NT2/D1 (cell line): Measurements from ENCODE around the gene ABCC3.
"Not testable (repeated sequence)": the region's sequence is repeated elsewhere in the genome, so short reads cannot be mapped to it uniquely, and the experiment has no call there.

Source experiments
- DNase-seq: peaks from one replicate; pipeline ENCODE4 v3.0.0-alpha.2; 2011; ENCODE audit warnings: low read depth, low spot score
- H3K27me3 ChIP-seq: 2 replicates; pipeline ENCODE4 v1.6.0; 2011; ENCODE audit warnings: mild to moderate bottlenecking; ENCODE audit not compliant: insufficient read length, insufficient read depth
- H3K36me3 ChIP-seq: 2 replicates; pipeline ENCODE4 v1.6.1; 2011; ENCODE audit warnings: mild to moderate bottlenecking, low read length, mixed read lengths; ENCODE audit not compliant: insufficient read depth, insufficient read length
- H3K4me1 ChIP-seq: 2 replicates; pipeline ENCODE4 v1.5.1; 2011; ENCODE audit not compliant: insufficient read depth, insufficient read length
- H3K4me3 ChIP-seq: 2 replicates; pipeline ENCODE4 v1.5.1; 2011; ENCODE audit warnings: low read depth; ENCODE audit not compliant: insufficient read length
- H3K9ac ChIP-seq: 2 replicates; pipeline ENCODE4 v1.6.0; 2011; ENCODE audit warnings: low read depth; ENCODE audit not compliant: insufficient read length
- H3K9me3 ChIP-seq: 2 replicates; pipeline ENCODE4 v1.5.1; 2011; ENCODE audit warnings: mild to moderate bottlenecking, low read length; ENCODE audit not compliant: insufficient read depth
- SUZ12 ChIP-seq: IDR thresholded peaks from 2 replicates; pipeline ENCODE4 v1.6.1; 2011; ENCODE audit not compliant: insufficient read length, insufficient read depth; ENCODE audit errors: extremely low read depth
- YY1 ChIP-seq: IDR thresholded peaks from 2 replicates; pipeline ENCODE4 v1.6.1; 2011; ENCODE audit not compliant: insufficient read length, insufficient read depth
- ZNF274 ChIP-seq: IDR thresholded peaks from 2 replicates; pipeline ENCODE4 v1.6.1; 2011; ENCODE audit warnings: mild to moderate bottlenecking, low read depth, low read length

The ABCC3 gene

DNA sequence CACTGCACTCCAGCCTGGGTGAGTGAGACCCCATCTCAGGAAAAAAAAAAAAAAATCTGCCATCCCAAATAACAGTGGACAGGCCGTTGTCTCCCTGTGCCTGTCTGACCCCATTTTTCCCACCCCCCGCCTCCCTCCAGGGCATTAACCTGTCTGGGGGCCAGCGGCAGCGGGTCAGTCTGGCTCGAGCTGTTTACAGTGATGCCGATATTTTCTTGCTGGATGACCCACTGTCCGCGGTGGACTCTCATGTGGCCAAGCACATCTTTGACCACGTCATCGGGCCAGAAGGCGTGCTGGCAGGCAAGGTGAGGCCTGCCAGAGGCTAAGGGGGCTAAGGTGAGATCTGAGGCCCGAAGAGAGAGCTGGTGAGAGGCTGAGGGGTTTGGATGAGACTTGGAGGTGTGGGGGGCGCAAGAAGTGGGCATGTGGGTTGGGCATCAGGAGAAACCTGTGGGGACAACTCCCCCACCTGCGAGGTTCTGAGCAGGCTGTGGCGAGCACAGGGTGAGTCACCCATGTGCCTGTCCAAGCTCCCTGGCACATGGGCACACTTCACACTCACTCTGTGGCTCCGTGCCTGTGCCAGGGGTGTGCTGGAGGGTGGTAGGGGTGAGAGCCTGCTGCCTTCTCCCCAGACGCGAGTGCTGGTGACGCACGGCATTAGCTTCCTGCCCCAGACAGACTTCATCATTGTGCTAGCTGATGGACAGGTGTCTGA, 38.3 kb downstream of the ABCC3 start:
- Histone ChIP-seq H3K36me3 (no peaks in the 10 kb centered on the region), H3K4me1 (peaks cover 9% of the 10 kb centered on the region), H3K4me3 (no peak overlapping the region), H3K27me3 (no peaks in the 10 kb centered on the region), H3K9ac (no peak overlapping the region), H3K9me3 (no peaks in the 10 kb centered on the region)
- DNase-seq = no peak
- TF ChIP-seq ZNF274 (no peak), SUZ12 (no peak)

DNA sequence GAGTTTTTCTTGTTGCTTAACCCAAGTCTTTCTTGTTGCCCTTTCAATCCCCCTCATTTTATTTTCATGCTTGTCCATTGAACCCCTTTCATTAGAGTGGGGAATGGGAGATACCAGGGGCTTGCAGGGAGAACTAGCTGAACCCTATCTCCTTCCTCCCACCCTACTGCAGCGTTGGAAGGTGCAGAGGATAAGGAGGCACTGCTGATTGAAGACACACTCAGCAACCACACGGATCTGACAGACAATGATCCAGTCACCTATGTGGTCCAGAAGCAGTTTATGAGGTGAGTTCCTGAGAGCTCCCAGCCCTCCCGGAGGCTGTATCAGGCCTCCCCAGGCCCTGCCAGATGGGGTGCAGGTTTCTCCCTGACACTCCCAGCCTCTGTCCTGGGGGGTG, 40.5 kb downstream of the ABCC3 start:
- Histone ChIP-seq H3K4me3 (no peak overlapping the region), H3K9me3 (no peaks in the 10 kb centered on the region), H3K27me3 (no peaks in the 10 kb centered on the region), H3K9ac (no peak overlapping the region), H3K36me3 (no peaks in the 10 kb centered on the region), H3K4me1 (no peaks in the 10 kb centered on the region)
- TF ChIP-seq YY1 = no peak
- no peak for TF ChIP-seq SUZ12
- TF ChIP-seq ZNF274 = no peak
- DNase-seq = no peak

GRCh38 chr17:50675627-50676026, 40.9 kb downstream of the ABCC3 start:
- H3K4me1 ChIP-seq = no peaks in the 10 kb centered on the region
- H3K4me3 ChIP-seq = no peak overlapping the region
- H3K27me3 ChIP-seq = no peaks in the 10 kb centered on the region
- no peaks in the 10 kb centered on the region for H3K36me3 ChIP-seq
- no peaks in the 10 kb centered on the region for H3K9me3 ChIP-seq
- H3K9ac ChIP-seq = no peak overlapping the region
- TF ChIP-seq SUZ12 (no peak), YY1 (no peak), ZNF274 (no peak)
- DNase-seq = no peak

- no peaks in the 10 kb centered on the region for H3K27me3 ChIP-seq
- H3K9ac ChIP-seq = no peak overlapping the region
- no peaks in the 10 kb centered on the region for H3K9me3 ChIP-seq
- no peak overlapping the region for H3K4me3 ChIP-seq
- DNase-seq = no peak
- TF ChIP-seq SUZ12 (no peak), ZNF274 (no peak), YY1 (no peak)
- H3K4me1 ChIP-seq = no peaks in the 10 kb centered on the region
- no peaks in the 10 kb centered on the region for H3K36me3 ChIP-seq
Observed at GRCh38 chr17:50676065-50676975, 41.6 kb downstream of the ABCC3 start.

DNA sequence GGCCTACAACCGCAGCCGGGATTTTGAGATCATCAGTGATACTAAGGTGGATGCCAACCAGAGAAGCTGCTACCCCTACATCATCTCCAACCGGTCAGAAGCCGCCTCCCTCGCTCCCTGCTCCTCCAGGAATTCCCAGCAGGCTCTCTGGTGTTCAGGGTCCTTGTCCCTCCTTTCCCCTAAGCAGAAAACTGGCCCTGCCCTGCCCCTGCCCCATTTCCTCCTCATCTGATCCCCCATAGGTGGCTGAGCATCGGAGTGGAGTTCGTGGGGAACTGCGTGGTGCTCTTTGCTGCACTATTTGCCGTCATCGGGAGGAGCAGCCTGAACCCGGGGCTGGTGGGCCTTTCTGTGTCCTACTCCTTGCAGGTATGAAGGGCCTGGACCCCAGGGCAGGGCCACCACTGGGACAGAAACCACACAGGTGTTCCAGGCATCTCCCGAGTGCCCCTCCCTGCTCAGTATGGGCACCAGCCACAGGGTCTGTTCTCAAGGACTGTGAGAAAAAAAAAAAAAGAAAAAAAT, 43.2 kb downstream of the ABCC3 start:
- Histone ChIP-seq H3K4me3 (no peak overlapping the region), H3K9me3 (no peaks in the 10 kb centered on the region), H3K9ac (no peak overlapping the region), H3K36me3 (no peaks in the 10 kb centered on the region), H3K4me1 (no peaks in the 10 kb centered on the region), H3K27me3 (no peaks in the 10 kb centered on the region)
- no peak for DNase-seq
- TF ChIP-seq YY1 (no peak), ZNF274 (no peak), SUZ12 (no peak)

- H3K9me3 ChIP-seq = no peaks in the 10 kb centered on the region
- no peak for DNase-seq
- TF ChIP-seq YY1 (no peak), SUZ12 (no peak), ZNF274 (no peak)
- peaks cover 2% of the 10 kb centered on the region for H3K4me1 ChIP-seq
- H3K36me3 ChIP-seq = no peaks in the 10 kb centered on the region
- no peaks in the 10 kb centered on the region for H3K27me3 ChIP-seq
- H3K9ac ChIP-seq = no peak overlapping the region
- H3K4me3 ChIP-seq = no peak overlapping the region
Observed at GRCh38 chr17:50679008-50679544, 44.4 kb downstream of the ABCC3 start.

DNA sequence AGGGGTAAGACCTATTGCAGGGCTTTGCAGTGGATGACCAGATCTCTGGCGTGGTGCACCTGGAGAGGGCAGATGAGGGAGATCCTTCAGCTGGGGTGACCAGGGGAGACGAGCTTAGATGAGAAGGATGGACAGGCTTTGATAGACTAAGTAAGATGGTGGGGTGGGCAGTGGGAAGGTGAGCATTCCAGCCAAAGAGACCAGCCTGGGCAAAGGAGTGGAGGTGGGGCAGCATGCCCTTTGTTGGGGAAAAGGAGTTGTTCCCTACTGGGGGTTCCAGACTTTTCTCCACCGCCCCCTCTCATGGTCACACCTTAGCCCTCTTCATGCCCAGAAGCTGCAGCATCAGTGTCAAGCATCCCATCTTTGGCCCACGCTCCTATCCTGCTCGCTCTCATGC, 45.4 kb downstream of the ABCC3 start:
- Histone ChIP-seq H3K27me3 (no peaks in the 10 kb centered on the region), H3K36me3 (no peaks in the 10 kb centered on the region), H3K9ac (no peak overlapping the region), H3K9me3 (no peaks in the 10 kb centered on the region), H3K4me3 (no peak overlapping the region), H3K4me1 (peaks cover 6% of the 10 kb centered on the region)
- no peak for DNase-seq
- TF ChIP-seq YY1 = no peak
- TF ChIP-seq ZNF274 = no peak
- TF ChIP-seq SUZ12 = no peak

DNA sequence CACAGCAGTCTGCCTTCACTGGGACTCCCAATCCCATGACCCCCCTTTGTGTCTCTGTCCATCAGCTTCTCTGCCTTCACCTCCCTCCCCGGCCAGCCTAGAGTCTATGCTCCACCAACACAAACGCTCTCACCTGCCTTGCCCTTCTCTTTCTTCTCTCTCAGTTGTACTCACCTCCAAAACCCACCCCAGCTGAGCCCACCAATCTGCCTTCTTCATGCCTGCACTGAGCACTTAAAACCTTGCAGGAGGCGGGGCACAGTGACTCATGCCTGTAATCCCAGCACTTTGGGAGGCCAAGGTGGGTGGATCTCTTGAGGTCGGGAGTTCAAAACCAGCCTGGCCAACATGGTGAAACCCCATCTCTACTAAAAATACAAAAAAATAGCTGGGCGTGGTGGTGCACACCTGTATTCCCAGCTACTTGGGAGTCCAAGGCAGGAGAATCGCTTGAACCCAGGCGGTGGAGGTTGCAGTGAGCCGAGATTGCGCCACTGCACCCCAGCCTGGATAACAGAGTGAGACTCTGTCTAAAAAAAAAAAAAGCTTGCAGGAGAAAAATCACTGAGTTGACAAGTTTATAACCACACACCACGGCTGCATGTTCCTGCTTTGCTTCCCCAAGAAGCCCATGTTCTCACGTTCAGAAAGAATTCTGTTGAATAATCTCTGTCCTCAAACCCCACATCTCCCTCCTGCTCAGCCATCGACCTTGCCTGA, 46.0 kb downstream of the ABCC3 start:
- not testable (repeated sequence) for H3K4me1 ChIP-seq, H3K9me3 ChIP-seq, H3K27me3 ChIP-seq, DNase-seq, H3K36me3 ChIP-seq, H3K9ac ChIP-seq, H3K4me3 ChIP-seq
